Lower leg skin (tissue), 4 donors: ENCODE measurements around the gene MMP19. TPM values are rescaled to one million over a fixed set of nuclear protein-coding genes. Genes with fewer than 3 reads are reported as not detected.

ENCODE experiments used
- DNase-seq, 2 donors: peaks; one replicate each; pipeline ENCODE4 v3.0.0-alpha.2; 2019; ENCODE audit warnings: low spot score in 2 of 2
- H3K4me3 ChIP-seq: fragments of 200-600 bp; sonication (generic); 2 replicates; pipeline ENCODE4 v1.5.1; 2017; ENCODE audit warnings: mild to moderate bottlenecking, low read depth; ENCODE audit not compliant: poor library complexity, severe bottlenecking
- CTCF ChIP-seq, 3 donors: fragments of 450-650 bp; IDR thresholded peaks; one replicate each; pipeline ENCODE4 v1.5.1; 2016; ENCODE audit warnings: antibody characterized with exemption in 3 of 3, mild to moderate bottlenecking in 3 of 3, moderate library complexity in 2 of 3
- POLR2A ChIP-seq, 2 donors: fragments of 450-650 bp; IDR thresholded peaks; one replicate each; pipeline ENCODE4 v1.6.1; 2016 to 2017; ENCODE audit warnings: antibody characterized with exemption in 2 of 2, mild to moderate bottlenecking in 1 of 2, moderate library complexity in 1 of 2
- whole genome bisulfite sequencing, 2 donors: methylation state at CpG; one replicate each; pipeline ENCODE4 v1.1.5; 2018; 5-methylcytosine and 5-hydroxymethylcytosine counted together
- intact Hi-C: fragments of 100-400 bp; cut with DNase I; formaldehyde crosslinking; loops from one replicate; pipeline ENCODE4 v1.15.0; 2023; ENCODE audit warnings: low total_unique reads
- total RNA-seq, 4 donors: library from RNA; depleted of rRNA; stranded (reverse); fragments of >200 nt; gene quantifications; one replicate each; pipeline ENCODE4 v1.1.0, GENCODE V29; 2016

MMP19 gene
- total RNA-seq, 4 donors from 2014 or later, result 3.4 to 9.0 (median 5.1) TPM

GRCh38 chr12:55823419-55823818 lies 19.3 kb downstream of the MMP19 start:
- no peak for DNase-seq
- TF ChIP-seq POLR2A (IDR thresholded peaks at IDR 0.05) (no peak), CTCF (IDR thresholded peaks at IDR 0.05) (no peak)
- 84 to 88% methylated on average over 4 of the region's 4 CpGs for WGBS, 2 donors
- intact Hi-C loops, result no loop called here
- H3K4me3 ChIP-seq, result no peak overlapping the region

GRCh38 chr12:55822228-55822627 lies 20.5 kb downstream of the MMP19 start:
- TF ChIP-seq POLR2A (IDR thresholded peaks at IDR 0.05) (no peak), CTCF (IDR thresholded peaks at IDR 0.05) (no peak)
- WGBS, 2 donors, result 43 to 54% methylated on average over 6 of the region's 6 CpGs
- intact Hi-C loops, result no loop called here
- H3K4me3 ChIP-seq, result no peak overlapping the region
- DNase-seq, result no peak

GRCh38 chr12:55820679-55821078 lies 22.1 kb downstream of the MMP19 start:
- intact Hi-C loops, result no loop called here
- 84 to 94% methylated on average over 1 of the region's 1 CpG for WGBS, 2 donors
- DNase-seq, result no peak

GRCh38 chr12:55818886-55819285 lies 23.9 kb downstream of the MMP19 start:
- DNase-seq, result no peak
- intact Hi-C loops, result no loop called here
- TF ChIP-seq POLR2A (IDR thresholded peaks at IDR 0.05) (no peak), CTCF (IDR thresholded peaks at IDR 0.05) (no peak)
- no peak overlapping the region for H3K4me3 ChIP-seq
- WGBS, 2 donors, result 60 to 70% methylated on average over 6 of the region's 6 CpGs

More at GRCh38 chr12:55820679-55821078, 22.1 kb downstream of the MMP19 start:
- TF ChIP-seq CTCF (IDR thresholded peaks at IDR 0.05) (no peak), POLR2A (IDR thresholded peaks at IDR 0.05) (no peak)
- no peak overlapping the region for H3K4me3 ChIP-seq

DNA sequence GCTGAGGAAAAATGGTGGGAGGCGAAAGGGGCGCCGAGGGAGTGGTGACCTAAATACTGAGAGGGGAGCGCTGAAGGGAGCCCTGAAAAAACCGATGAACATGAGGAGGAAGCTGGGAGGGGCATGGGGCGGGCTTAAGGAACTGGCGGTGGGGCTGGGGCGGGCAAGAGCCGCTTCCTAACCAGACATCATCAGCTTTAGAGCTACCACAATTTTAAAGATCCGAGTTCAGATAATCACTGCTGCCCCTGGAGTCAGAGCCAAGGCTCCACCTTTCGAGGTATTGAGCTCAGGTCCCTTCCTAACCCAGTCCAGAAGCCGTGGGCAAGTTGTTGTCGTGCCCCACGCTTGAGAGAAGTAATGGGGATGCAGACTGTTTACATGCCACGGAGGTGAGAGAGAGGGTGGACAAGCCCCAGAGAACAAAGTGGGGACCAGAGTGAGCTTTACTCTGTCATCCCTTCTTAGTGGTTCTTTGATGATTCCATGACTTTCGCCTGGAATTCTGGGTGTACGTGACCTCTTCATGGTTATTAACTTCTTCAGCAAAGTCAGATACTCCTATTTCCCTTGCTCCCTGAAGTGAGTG lies 24.5 kb downstream of the MMP19 start:
- TF ChIP-seq CTCF (IDR thresholded peaks at IDR 0.05) (no peak), POLR2A (IDR thresholded peaks at IDR 0.05) (no peak)
- intact Hi-C loops, result no loop called here
- peak overlapping the region; percentile 57 for H3K4me3 ChIP-seq
- no peak for DNase-seq
- 1 to 2% methylated on average over 17 of the region's 17 CpGs for WGBS, 2 donors
